Measurements from ENCODE around the gene ATG10.
"Not testable (repeated sequence)": the region's sequence is repeated elsewhere in the genome, so short reads cannot be mapped to it uniquely, and the experiment has no call there.

ATG10 gene

DNA sequence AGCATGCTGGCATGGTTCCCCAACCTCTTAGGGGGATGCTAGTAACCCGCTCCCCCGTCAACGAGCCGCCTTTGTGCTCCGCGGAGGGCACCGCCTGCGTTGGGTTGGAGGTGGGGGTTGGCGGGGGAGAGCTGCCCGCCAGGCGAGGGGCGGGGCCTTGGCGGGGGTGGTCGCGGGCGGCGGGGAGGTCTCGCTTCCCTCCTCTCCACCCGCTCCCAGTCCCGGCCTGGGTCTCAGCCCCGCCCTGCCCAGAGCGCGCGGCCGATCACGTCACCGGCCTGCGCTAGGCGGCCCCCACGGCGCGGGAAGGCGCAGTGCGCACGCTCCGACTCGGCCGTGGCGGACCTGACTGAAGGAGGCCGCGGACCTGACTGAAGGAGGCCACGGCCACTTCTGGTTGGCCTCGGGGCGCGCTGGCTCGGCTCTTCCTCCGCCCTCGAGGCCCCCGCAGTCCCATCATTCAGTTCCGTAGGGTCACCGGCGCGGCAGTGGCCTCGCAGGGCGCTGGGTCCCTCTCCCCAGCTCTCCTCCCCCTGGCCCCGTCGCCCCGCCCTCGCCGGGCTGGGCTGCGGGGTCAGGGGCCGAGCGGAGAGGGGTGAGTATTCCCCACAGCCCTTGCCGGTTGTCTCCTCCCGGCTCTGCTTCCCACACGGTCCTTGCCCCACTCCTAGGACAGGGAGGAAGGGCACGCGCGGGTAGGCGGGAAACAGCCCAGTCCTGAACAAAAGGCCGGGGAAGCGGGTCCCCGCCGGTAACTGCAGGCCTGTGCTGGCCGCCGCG is at the start of gene ATG10:
Gene ATG10, plus strand, starts transcription at position 312 of the 780 bp plus-strand sequence. CDS start 15,548 bp downstream, outside the sequence.
- DNase-seq, result peak; percentile 77

DNA sequence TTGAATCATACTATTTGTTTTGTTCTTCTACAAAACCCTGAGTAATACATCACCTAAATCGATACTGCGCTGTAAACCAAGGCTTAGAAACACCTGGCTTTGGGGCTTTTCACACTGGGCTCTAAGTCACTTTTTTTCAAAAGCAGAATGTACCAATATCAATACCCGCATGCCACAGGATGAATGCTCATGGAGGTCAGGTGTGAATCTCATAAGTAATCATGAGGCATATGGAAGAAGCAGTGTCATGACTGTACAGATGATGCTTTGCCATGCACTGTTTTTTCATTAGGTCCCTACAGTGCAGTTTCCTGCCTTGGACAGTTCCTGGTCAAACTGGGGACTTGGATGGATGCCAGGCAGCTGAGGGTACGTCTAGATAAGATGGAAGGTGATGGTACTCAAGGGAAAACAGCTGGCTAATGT is 49.0 kb upstream of the ATG10 start:
- DNase-seq, result no peak

DNA sequence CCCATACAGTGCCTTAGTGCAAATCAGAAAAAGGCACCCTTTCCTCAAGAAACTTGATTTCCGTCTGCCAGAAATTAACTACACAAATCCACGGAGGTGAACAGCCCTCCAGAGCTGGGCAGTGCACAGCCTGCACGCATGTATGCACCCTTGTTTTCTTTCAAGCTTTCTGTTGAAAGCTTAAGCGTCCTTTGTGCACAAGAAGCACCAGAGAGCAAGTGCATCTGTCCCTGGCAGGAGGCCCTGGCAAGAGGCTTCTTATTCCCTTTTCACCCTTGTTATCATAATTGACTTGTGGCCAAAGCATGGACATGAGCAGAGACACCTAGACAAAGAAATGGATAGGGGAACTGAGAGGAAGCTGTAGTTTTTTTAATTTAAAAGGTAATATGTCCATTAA is 47.4 kb upstream of the ATG10 start:
- DNase-seq, result no peak

DNA sequence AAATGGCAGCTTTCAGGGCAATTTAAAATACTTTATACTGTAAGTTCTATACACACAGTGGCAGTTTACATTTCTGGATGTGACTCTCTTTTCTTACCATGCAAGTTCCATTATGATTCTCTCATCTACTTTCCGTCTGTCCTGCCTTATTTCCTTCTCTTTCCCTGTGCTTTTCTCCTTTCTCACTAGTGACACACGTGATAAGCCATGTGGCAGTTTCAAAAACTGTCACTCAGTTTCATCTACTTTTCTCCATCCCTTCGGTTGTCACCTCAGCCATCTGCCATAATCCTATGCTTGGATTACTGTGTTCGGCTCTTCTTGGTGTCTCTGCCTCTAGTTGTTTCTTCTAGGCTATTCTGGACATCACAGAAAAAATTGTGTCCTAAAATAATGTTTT is 46.8 kb upstream of the ATG10 start:
- no peak for DNase-seq

DNA sequence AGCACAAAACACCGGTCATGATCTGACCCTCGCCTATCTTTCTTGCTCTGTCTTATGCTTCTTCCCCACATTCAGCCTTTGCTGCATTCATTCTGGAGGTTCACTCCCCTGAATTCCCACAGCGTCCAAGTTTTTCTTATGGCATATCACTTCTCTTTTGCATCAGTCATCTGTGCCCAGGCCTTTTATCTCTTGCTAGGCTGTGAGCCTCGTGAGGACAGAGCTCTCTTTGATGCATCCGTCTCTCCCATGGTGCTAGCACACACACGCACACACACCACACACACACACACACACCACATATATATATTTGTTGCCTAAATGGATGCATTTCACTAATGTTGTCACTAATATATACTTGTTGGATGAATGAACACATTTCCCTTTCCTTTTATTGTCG is 45.8 kb upstream of the ATG10 start:
- no peak for DNase-seq

DNA sequence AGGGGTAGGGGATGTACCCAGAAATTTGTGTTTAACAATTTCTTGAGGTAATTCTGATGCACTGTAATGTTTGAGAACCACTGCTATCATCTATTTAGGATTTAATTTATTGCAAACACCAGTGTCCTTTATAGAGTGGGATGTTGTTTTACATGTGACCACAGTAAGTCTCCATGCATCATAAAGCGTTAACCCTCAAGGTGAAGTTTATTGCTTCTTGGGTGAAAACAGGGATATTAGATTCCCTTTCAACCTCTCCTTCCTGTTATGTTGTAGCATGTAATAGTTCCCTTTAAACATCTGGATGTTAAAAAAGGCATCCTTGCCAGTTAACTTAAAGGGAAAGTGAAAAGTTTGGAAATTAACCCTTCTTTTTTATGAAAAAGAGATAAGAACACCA is 35.8 kb upstream of the ATG10 start:
- no peak for DNase-seq

DNA sequence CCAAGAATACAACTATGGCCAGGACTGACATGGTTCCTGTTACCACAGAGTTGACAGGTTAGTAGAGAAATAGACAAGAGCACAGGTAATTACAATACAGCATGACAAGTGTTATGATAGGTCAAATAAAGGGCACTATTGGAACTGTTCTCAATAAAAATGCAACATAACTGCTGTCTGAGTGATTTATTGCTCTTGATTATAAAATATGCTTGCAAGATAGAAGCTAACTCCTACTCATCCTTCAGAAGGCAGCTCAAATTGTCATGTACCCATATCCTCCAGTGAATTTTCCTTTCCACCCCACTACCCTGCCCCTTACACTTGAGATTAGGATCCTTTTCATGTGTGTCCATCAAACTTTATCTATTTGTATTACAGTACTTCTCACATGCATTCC is 35.1 kb upstream of the ATG10 start:
- DNase-seq, result no peak

DNA sequence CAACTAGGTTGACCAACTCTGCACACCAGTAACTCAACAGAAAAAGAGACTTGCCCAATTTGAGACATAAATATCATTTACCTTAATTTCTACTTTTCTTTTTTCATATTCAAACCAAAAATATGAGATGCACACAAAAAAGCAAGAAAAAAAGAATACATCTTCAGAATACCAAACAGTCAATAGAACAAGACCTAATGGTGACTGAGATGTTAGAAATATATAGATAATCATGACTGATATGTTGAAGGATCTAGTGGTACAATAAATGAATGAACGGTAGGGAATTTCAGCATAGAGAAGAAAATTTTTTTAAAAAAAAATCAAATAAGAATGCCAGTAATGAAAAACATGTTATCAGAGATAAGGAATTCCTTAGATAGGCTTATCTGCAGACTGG is 29.1 kb upstream of the ATG10 start:
- DNase-seq, result no peak

DNA sequence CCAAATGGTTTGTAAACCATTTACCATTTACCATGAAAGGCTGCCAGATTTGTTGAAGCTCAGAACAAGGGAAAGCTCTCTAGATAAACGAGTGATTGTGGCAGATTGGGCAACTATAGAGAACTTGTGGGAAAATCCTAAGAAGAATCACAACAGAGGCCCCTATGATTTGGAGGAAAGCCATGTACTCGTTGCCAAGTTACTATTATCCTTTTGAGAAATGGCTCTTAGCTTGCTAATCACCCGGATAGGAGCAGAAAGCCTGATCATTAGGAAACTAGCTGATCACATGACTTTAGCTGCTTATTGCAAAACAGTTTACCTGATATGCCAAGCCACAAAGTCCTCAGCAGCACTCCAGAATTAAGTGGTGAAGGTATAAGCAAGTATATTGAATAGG is 23.5 kb upstream of the ATG10 start:
- no peak for DNase-seq

DNA sequence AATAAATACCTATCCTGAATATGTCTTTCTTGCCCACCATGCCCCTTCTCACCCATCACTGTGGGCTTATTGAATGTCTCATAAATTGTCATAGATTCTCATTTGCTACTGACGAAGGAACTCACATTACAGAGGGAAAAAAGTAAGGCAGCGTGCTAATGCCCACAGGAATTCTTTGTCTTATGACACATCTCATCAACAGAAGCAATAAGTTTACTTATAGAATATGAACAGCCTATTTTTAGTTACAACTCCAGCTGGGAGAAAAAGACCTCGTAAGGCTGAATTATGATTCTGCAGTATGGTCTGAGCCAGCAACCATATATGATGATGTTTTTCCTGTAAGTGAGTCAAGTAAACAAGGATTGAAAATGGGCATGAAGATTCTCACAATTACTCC is 22.4 kb upstream of the ATG10 start:
- DNase-seq, result no peak

DNA sequence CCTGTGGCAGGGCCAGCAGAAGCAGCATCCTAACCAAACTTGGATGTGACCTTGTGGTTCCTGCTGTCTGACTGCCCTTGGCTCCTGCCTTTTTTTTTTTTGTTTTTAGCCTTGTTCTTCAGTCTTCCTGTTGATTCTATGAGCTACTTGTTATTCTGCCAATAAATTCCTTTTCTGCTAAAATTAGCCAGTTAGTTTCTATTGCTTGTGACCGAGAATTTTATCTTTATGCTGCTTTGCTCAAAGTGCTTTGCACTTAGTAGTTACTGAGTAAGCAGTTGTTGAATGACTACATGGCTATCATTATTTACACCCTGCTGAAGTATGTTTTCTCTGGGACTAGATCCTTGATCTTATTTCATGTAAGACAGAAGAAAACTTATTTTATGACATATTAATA is 20.8 kb upstream of the ATG10 start:
- no peak for DNase-seq

DNA sequence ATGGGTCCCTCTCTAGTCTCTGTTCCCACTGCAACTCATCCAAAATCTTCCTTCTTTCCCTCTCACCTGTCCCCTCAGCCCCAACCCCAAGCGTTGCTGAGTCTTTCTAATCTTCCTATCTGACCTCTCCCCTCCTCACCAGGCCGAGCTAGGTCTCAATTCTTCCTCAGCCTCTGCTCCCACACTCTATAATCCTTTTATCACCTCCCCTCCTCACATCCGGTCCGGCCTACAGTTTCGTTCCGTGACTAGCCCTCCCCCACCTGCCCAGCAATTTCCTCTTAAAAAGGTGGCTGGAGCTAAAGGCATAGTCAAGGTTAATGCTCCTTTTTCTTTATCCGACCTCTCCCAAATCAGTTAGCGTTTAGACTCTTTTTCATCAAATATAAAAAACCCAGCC is 17.0 kb upstream of the ATG10 start:
- DNase-seq, result not testable (repeated sequence)

DNA sequence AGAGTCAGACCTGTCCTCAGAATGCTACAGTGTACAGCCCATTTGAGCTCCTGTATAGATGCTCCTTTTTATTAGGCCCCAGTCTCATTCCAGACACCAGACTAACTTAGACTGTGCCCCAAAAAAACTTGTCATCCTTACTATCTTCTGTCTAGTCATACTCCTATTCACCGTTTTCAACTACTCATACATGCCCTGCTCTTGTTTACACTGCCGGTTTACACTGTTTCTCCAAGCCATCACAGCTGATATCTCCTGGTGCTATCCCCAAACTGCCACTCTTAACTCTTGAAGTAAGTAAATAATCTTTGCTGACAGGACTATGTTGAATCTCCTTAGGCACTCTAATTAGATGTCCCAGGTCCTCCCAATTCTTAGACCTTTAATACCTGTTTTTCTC is 13.7 kb upstream of the ATG10 start:
- DNase-seq, result not testable (repeated sequence)

DNA sequence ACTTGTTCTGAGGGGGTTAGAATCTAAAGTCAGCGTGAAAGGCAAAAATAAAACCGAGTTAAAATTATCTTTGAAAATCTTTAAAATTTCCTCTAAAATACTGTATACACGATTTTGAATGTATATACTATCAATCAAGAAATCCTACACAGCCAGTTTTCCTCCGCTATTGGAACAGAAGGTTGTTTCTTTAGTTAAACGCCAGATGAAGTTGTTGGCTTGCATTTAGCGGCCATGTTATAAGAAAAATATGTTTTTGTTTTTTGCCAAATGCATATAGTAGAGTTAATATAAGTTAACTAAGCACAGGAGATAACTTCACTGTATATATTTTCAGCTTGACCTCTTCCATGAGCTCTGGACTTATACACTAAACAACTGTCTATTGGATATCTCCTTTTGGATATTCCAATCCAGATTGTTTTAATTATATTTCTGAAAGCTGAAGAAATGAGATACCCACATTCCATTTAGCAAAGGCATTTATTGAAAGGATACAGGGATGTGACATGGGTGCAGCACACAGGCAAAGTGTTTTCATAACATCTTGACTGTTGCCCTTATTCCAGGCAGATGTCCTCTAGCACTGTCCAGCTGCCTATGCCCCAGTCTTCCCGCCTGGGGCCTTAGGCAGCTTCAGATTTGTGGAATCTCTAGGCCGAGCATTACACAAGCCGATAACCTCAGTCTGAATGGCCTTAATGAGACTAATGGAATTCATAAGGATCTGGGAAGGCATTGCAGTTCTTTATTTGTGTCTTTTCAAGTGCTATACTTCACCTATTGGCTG is 10.0 kb upstream of the ATG10 start:
- no peak for DNase-seq

DNA sequence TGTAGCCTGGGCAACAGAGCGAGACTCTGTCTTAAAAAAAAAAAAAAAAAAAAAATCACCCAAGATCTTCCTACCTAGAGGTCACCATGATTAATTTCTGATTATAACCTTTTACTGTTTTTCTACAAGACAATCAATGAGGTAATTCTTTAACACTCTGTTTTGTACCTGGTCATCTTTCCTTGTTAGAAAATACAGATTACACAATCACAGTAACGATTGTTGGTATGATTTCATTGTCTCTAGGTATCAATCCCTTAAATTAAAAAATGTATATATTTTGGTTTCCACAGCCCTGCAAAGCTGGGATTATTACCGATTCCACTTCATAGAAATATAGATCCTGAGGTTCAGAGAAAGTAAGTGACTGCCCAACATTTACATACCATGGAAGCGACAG is 8.3 kb upstream of the ATG10 start:
- DNase-seq, result no peak

DNA sequence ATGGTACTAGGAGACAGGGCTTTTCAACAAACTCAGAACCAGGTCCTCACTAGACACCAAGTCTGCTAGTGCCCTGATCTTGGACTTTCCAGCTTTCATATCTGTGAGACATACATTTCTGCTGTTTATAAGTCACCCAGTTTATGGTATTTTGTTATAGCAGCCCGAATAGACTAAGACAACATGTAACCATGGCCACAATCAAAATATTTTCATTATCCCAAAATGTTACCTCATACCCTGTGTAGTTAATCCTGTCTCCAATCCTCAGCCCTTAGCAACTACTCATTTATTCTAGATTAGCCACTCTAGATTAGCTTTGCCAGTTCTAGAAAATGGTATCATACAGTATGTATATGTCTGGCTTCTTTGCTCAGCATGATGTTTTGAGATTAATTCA is 6.3 kb upstream of the ATG10 start:
- DNase-seq, result no peak

DNA sequence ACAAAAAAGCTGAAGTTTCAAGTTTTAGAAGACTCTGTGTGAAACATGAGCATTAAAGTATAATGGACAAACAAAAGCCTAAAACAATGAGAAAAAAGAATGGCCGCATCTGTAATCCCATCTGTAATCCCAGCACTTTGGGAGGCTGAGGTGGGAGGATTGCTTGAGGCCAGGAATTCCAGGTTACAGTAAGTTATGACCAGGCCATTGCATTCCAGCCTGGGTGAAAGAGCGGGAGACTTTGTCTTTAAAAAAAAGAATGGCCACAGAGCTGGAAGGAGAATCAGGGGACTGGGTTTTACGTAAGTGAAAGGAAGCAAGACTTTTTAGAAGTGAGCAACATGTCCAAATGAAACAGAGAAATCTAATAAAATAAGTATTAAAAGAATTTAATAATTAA is 2.6 kb upstream of the ATG10 start:
- no peak for DNase-seq

DNA sequence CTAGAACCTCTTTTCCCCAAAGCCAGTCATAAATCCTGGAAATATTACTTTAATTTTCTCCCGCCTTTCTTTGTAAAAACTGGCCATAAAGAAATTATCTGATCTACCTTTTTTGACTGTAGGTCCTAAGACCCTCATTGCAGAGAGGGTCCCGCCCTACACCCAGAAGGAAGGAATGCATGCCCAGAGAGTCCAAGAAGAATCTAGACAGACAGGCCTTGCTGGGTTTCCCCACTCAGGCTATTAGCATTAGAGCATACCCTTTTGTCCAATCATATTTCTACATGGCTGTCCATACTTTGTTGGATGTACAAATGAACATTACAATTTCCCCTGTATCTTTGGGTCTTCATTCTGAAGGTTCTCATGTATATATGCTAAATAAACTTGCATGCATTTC is 1.9 kb upstream of the ATG10 start:
- DNase-seq, result no peak

DNA sequence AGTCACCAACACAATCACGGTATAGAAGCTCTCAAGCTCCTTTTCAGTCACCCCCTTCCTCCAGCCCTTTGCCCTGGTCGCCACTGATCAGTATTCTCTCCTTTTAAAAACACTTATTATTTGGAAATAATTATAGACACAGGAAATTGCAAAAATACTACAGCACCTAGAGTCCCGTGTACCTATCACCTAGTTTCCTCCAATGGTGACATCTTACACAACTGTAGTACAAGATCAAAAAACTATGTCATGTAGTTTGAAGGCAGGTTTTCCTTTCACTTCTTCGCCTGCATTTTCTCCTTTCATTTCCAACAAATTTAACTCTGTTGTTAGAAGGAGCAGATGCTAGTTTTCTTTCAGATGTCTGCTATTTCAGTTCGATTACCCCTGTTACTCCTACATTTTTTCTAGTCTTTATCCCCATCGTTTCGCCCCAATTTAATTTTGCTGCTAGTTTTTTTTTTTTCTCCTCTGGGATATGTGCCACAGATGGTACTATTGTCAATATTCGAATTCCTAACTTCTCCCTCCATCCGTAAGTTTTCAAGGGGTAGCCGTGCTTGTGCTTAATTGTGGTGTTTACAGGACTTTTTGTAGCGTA is 612 bp upstream of the ATG10 start:
- DNase-seq, result no peak

DNA sequence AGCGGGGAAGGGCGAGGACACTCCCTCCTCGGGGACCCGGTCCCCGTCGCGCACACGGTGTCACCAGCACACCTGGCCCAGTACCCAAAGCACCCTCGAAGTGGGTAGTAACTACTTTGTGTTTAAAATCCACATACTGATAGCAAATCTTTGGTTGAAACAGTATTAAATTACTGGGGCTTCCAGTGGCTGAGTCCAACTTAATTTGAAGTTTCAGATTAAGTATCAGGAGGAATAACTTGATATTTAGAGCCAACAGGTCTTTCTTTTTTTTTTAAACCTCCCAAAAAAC is 615 bp downstream of the ATG10 start:
- DNase-seq, result no peak

DNA sequence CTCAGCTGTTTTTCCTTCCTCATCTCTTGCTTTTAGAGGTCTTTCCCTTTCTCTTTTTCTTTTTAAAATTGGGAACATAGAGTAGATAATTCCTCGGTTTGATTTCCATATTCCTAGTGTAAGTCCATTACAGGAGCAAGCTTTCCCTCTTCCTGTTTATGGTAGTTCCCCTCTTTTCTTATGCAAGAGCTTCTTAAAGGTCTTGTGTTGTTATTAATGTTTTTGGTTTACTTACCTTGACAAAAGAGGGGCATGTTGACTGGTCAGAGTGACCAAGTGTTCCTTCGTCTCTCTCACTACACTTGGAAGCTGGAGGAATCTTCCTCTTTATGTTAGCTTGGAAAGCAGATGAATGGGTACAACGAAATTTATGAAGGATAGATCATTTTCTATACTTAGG is 8.3 kb downstream of the ATG10 start:
- no peak for DNase-seq

DNA sequence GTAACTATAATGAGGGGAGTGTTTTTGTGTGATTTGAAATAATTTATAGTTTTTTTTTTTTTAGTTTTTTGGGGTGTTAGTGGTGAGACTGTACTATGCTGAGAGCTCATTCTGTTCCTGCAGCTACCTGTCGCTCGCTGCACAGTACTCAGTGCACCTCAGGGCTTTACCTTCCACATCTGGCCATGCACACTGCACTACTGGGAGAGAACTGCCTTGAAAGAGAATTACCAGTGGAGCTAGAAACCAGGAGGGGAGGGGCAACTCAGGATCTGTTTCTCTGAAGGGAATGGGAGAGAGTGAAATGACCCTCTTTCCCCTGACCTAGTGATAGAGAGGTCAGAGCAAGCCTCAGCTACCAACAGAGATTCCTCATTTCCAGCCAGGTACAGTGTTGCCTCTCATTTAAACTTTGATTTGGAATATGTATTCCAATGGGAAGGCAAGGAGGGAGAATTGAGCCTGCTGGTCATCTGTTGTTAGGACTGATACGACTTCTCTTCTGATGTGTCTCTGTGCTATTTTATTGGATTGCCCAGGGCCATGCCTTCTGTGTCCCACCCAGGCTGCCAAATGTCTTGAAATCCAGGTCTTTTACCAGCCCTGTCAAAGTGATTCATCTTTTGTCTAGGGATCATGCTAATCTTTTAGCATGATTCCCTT is 8.9 kb downstream of the ATG10 start:
- DNase-seq, result no peak

DNA sequence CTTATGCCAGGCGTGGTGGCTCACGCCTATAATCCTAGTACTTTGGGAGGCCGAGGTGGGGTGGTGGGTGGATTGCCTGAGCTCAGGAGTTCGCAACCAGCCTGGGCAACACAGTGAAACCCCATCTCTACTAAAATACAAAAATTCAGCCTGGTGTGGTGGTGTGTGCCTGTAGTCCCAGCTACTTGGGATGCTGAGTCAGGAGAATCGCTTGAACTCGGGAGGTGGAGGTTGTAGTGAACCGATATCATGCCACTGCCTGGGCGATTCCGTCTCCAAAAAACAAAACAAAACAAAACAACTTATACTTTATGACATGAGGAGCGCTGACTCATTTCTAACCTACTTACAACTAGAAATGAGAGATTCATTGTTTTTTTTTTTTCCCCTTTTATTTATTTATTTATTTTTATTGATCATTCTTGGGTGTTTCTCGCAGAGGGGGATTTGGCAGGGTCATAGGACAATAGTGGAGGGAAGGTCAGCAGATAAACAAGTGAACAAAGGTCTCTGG is 10.4 kb downstream of the ATG10 start:
- not testable (repeated sequence) for DNase-seq

DNA sequence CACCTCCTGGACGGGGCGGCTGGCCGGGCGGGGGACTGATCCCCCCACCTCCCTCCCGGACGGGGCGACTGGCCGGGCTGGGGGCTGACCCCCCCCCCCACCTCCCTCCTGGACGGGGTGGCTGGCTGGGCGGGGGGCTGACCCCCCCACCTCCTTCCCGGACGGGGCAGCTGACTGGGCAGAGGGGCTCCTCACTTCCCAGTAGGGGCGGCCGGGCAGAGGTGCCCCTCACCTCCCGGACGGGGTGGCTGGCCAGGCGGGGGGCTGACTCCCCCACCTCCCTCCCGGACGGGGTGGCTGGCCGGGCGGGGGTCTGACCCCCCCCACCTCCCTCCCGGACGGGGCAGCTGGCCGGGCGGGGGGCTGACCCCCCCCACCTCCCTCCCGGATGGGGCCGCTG is 11.3 kb downstream of the ATG10 start:
- not testable (repeated sequence) for DNase-seq
